Ovary (tissue), 3 donors: ENCODE data around the gene DHDH.

Source experiments
- POLR2A ChIP-seq: fragments of 450-650 bp; IDR thresholded peaks from one replicate; pipeline ENCODE4 v1.6.1; 2017; ENCODE audit warnings: antibody characterized with exemption, mild to moderate bottlenecking, moderate library complexity
- TF ChIP-seq, protein P1 (sequence below), 3 donors: fragments of 450-650 bp in 2 of 3; fragments of 200-600 bp in 1 of 3; IDR thresholded peaks; one replicate each; pipeline versions ENCODE4 v1.5.1 to v1.8.0; 2016 to 2022; ENCODE audit warnings: antibody characterized with exemption in 3 of 3, mild to moderate bottlenecking in 1 of 3
- donor health status: DM: no; HTN: no; CAD: no.

DNA sequence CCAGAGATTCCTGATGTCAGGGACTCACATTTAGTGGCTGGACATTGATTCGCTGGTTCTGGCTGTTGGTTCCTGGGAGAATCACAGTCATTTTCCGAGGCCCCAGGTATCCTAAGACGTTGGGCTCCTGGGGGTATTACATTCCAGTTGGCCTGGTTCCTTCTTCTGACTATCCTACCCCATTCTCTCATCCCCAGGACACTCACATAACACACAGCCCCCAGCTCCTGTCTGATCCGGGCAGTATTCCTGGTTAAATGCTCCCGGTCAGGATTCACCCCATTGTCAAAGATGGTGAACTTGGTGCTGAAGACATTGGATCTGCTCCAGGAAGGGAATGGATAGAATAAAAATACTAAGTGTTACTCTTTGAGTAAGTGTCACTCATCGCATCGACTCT, 49.8 kb upstream of the DHDH start:
- TF ChIP-seq, protein P1, sequence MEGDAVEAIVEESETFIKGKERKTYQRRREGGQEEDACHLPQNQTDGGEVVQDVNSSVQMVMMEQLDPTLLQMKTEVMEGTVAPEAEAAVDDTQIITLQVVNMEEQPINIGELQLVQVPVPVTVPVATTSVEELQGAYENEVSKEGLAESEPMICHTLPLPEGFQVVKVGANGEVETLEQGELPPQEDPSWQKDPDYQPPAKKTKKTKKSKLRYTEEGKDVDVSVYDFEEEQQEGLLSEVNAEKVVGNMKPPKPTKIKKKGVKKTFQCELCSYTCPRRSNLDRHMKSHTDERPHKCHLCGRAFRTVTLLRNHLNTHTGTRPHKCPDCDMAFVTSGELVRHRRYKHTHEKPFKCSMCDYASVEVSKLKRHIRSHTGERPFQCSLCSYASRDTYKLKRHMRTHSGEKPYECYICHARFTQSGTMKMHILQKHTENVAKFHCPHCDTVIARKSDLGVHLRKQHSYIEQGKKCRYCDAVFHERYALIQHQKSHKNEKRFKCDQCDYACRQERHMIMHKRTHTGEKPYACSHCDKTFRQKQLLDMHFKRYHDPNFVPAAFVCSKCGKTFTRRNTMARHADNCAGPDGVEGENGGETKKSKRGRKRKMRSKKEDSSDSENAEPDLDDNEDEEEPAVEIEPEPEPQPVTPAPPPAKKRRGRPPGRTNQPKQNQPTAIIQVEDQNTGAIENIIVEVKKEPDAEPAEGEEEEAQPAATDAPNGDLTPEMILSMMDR (IDR thresholded peaks at IDR 0.05): no peak
- TF ChIP-seq POLR2A: no peak
